ENCODE measurements around the gene RPS14.

Gene RPS14

GRCh38 chr5:150400316-150401075 lies 49.0 kb downstream of the RPS14 start:
- DNase-seq (ENCODE audit: low read depth): no peak

- DNase-seq (ENCODE audit: low read depth): no peak
Measured at GRCh38 chr5:150399524-150400211, 49.9 kb downstream of the RPS14 start.

GRCh38 chr5:150398722-150399523 lies 50.6 kb downstream of the RPS14 start:
- no peak for DNase-seq (ENCODE audit: low read depth)

DNA sequence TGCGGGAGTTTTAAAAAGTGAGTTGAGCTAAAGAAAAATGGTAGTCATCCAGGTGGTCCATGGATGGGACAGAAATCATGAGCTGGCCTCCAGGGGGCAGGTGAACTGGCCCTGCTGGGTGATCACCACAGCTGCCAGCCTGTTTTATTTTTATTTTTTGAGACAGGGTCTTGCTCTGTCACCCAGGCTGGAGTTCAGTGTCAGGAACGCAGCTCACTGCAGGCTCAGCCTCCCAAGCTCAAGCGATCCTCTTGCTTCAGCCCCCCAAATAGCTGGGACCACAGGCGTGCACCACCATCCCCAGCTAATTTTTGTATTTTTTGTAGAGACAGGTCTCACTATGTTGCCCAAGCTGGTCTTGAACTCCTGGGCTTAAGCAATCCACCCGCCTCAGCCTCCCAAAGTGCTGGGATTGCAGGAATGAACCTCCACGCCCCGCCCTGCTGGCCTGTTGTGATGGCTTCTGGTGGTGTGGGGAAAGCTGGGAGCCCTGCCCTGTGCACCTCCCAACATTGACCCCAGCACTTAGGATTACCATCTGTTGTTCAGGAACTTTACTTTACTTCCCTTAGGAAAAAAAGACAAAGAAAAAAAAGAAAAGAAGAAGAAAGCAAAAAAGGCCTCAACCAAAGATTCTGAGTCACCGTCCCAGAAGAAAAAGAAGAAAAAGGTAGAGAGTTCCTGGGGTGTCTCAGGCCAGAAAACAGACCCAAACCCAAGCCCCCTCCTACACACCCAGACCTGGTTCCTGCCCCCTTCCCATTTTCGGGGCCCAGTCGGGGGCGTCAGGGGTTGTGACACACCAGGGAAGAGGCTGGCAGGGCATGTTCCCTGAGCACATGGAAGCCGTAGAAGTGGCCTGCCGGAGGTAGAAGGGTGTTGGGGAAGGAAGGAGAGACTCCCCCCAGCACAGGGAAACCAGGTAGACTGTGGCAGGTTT lies 51.5 kb downstream of the RPS14 start:
- DNase-seq (ENCODE audit: low read depth): no peak

GRCh38 chr5:150397146-150397781 lies 52.3 kb downstream of the RPS14 start:
- DNase-seq (ENCODE audit: low read depth): peak; percentile 40

DNA sequence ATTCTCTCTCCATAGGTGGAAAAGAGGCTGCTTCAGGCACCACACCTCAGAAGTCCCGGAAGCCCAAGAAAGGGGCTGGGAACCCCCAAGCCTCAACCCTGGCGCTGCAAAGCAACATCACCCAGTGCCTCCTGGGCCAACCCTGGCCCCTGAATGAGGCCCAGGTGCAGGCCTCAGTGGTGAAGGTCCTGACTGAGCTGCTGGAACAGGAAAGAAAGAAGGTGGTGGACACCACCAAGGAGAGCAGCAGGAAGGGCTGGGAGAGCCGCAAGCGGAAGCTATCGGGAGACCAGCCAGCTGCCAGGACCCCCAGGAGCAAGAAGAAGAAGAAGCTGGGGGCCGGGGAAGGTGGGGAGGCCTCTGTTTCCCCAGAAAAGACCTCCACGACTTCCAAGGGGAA lies 53.3 kb downstream of the RPS14 start:
- DNase-seq (ENCODE audit: low read depth): no peak

- DNase-seq (ENCODE audit: low read depth): no peak
Measured at GRCh38 chr5:150395688-150395975, 53.9 kb downstream of the RPS14 start.

DNA sequence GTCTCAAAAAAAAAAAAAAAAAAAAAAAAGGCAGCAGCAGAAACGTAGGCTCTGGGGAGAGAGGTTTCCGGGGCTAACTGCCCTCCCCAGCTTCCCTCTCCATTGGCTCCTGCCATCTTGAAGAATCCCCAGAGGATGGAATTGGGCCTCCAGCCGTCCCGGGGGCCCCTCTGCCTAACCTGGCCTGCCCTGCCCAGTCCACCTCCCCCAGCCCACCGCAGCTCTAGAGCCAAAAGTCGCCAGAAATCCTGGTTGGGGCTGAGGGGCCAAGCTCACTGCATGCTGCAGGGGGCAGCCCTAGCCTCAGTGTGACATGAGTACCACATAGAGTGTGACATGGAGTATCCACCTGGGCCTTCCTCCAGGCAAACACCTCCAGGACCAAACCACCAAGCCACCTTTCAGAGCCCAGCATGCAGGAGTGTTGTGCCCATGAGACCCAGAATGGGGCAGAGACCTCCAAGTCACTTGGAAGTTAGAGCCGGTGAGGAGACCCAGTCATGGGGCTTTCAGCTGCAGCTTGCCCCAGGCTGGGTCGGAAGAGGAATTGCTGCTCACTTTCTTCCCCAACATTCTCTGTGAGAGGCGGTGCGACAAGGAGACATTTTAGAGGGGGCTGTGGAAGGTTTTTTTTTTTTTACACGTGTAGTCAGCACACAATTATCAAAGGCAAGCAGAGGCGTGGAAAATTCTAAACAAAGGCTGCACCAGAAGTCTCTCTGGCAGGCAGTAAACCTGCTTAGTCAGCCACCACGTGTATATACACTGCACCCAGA lies 54.4 kb downstream of the RPS14 start:
- no peak for DNase-seq (ENCODE audit: low read depth)

DNA sequence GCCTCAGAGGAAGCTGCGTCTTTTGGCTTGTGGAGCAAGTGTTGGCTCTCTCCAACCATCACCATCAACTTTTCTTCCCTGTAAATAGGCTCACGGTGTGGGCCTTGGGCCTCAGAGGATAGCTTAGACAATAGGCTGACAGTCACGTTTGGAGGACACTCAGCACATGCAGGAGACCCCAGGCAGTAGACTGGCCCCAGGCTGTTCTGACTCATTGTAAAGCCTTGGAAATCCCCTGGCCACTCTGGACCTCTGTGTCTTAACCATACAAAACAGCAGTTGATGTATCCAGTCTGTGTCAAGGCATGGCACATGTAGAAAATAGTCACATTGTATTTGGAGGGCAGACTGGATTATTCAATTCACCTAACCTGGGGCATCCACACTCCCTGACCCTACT lies 55.4 kb downstream of the RPS14 start:
- DNase-seq (ENCODE audit: low read depth): peak; percentile 16

DNA sequence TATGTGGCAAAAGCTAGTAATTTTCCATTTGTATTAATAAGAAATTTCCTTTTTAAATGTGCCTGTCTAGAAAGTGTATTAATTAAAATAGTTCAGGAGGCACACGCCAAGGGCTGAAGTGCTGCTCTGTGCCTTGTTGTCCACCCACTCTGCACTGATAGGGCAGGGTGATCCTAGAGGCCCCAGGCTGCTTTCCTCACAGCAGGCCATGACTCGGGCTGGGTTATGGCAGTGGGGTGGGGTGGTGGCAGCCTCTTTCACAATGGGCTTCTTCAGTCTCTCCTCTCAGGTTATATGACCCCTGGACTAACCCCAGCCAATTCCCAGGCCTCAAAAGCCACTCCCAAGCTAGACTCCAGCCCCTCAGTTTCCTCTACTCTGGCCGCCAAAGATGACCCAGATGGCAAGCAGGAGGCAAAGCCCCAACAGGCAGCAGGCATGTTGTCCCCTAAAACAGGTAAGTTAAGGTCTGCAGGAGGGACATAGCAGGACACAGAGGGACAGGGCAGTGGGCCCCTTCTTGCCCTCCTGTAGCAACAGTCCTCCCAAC lies 56.4 kb downstream of the RPS14 start:
- DNase-seq (ENCODE audit: low read depth): peak; percentile 20

DNA sequence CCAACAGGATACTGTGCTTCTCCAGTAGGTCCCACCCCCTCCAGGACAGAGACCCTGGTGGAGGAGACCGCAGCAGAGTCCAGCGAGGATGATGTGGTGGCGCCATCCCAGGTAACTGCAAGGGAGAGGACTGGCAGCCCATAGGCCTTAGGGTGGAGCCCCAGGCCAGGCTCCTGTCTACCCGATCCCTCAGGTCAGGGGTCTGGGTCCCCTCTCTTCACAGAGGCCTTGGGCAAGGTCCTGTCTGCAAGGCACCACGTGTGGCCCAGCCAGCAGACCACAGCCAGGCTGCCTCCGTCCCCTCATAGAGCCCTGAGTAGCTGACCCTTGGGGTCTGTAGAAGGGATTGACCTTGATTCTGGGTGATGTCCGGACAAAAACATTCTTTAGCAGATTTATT lies 56.9 kb downstream of the RPS14 start:
- DNase-seq (ENCODE audit: low read depth): no peak
